Measurements from ENCODE around the gene SRP54.

DNA sequence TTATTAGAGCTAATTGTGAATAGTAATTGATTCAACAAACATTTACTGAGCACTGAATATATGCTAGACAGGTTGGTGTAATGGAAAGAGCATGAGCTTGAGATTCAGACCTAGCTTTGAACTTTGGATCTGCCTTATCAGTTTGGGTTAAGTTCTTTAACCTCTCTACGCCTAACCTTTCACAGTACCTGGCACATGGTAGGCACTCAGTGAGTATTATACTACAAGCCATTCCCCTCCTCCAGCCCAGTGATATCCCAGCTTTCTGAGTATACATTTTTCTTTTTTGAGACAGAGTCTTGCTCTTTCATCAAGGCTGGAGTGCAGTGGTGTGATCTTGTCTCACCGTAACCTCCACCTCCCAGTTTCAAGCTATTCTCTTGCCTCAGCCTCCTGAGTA lies 95.3 kb downstream of the SRP54 start:
- TF ChIP-seq, protein P1, sequence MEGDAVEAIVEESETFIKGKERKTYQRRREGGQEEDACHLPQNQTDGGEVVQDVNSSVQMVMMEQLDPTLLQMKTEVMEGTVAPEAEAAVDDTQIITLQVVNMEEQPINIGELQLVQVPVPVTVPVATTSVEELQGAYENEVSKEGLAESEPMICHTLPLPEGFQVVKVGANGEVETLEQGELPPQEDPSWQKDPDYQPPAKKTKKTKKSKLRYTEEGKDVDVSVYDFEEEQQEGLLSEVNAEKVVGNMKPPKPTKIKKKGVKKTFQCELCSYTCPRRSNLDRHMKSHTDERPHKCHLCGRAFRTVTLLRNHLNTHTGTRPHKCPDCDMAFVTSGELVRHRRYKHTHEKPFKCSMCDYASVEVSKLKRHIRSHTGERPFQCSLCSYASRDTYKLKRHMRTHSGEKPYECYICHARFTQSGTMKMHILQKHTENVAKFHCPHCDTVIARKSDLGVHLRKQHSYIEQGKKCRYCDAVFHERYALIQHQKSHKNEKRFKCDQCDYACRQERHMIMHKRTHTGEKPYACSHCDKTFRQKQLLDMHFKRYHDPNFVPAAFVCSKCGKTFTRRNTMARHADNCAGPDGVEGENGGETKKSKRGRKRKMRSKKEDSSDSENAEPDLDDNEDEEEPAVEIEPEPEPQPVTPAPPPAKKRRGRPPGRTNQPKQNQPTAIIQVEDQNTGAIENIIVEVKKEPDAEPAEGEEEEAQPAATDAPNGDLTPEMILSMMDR (IDR thresholded peaks at IDR 0.05) = no peak
- TF ChIP-seq POLR2A (IDR thresholded peaks at IDR 0.05) = no peak
